HepG2 (cell line): ENCODE measurements around the gene IFI30. TPM values are rescaled to one million over a fixed set of nuclear protein-coding genes. Genes with fewer than 3 reads are reported as not detected.

Source experiments
- ARNT2 ChIP-seq: sonication (generic); formaldehyde crosslinking; IDR thresholded peaks from 2 replicates; pipeline ENCODE4 v1.8.0; 2022; ENCODE audit warnings: mild to moderate bottlenecking, low read depth, missing genetic modification reagents, moderate library complexity
- FOXO4 ChIP-seq: sonication (generic); formaldehyde crosslinking; conservative IDR thresholded peaks from 2 replicates; pipeline ENCODE4 v1.8.1; 2023; ENCODE audit warnings: missing genetic modification reagents
- KLF13 ChIP-seq: sonication (generic); formaldehyde crosslinking; IDR thresholded peaks from 2 replicates; pipeline ENCODE4 v1.4.0; 2020; ENCODE audit warnings: mild to moderate bottlenecking, missing genetic modification reagents
- MAFF ChIP-seq: IDR thresholded peaks from 2 replicates; pipeline ENCODE4 v1.6.1; 2011; ENCODE audit warnings: low read depth, low read length, improper control_type of control experiment
- MED1 ChIP-seq: sonication (generic); formaldehyde crosslinking; IDR thresholded peaks from 2 replicates; pipeline ENCODE4 v1.4.0; 2020; ENCODE audit warnings: missing genetic modification reagents
- NR0B2 ChIP-seq: sonication (generic); formaldehyde crosslinking; IDR thresholded peaks from 2 replicates; pipeline ENCODE4 v1.4.0; 2020; ENCODE audit warnings: mild to moderate bottlenecking, missing genetic modification reagents
- PATZ1 ChIP-seq: sonication (generic); formaldehyde crosslinking; IDR thresholded peaks from 2 replicates; pipeline ENCODE4 v1.4.0; 2020; ENCODE audit warnings: missing genetic modification reagents
- POLR2A ChIP-seq, 2 experiments: IDR thresholded peaks; 2 replicates each; pipeline ENCODE4 v1.6.1; 2011; ENCODE audit warnings: low read depth in 2 of 2, low read length in 2 of 2, mild to moderate bottlenecking in 1 of 2, moderate library complexity in 1 of 2; ENCODE audit not compliant: insufficient read depth in 1 of 2
- SOX13 ChIP-seq, 3 experiments: fragments of 450-650 bp in 1 of 3; sonication (generic) in 1 of 3; formaldehyde crosslinking in 1 of 3; IDR thresholded peaks in 2 of 3; conservative IDR thresholded peaks in 1 of 3; 2 replicates each; pipeline versions ENCODE4 v1.5.0 to v1.6.1; 2016 to 2020; ENCODE audit warnings: antibody characterized with exemption in 1 of 3, mild to moderate bottlenecking in 1 of 3, missing compliant biosample characterization in 1 of 3, missing genetic modification reagents in 1 of 3, moderate library complexity in 1 of 3
- TFDP2 ChIP-seq: sonication (generic); formaldehyde crosslinking; IDR thresholded peaks from 2 replicates; pipeline ENCODE4 v1.4.0; 2020; ENCODE audit warnings: missing genetic modification reagents
- ZBTB20 ChIP-seq: sonication (generic); formaldehyde crosslinking; IDR thresholded peaks from 2 replicates; pipeline ENCODE4 v1.8.1; 2023; ENCODE audit warnings: missing genetic modification reagents, low read depth, mild to moderate bottlenecking, borderline replicate concordance
- ZFP41 ChIP-seq: sonication (generic); formaldehyde crosslinking; IDR thresholded peaks from 2 replicates; pipeline ENCODE4 v1.4.0; 2020; ENCODE audit warnings: mild to moderate bottlenecking, missing genetic modification reagents, borderline replicate concordance
- ZMYM2 ChIP-seq: sonication (generic); formaldehyde crosslinking; IDR thresholded peaks from 2 replicates; pipeline ENCODE4 v1.8.0; 2022; ENCODE audit warnings: mild to moderate bottlenecking, missing genetic modification reagents
- ZNF160 ChIP-seq: sonication (generic); formaldehyde crosslinking; IDR thresholded peaks from 2 replicates; pipeline ENCODE4 v1.8.0; 2022; ENCODE audit warnings: mild to moderate bottlenecking, inconsistent platforms, missing genetic modification reagents
- ZNF331 ChIP-seq: sonication (generic); formaldehyde crosslinking; IDR thresholded peaks from 2 replicates; pipeline ENCODE4 v1.4.0; 2020; ENCODE audit warnings: missing genetic modification reagents
- ZNF33B ChIP-seq: sonication (generic); formaldehyde crosslinking; IDR thresholded peaks from 2 replicates; pipeline ENCODE4 v1.5.1; 2020; ENCODE audit warnings: mild to moderate bottlenecking, missing genetic modification reagents
- ZNF430 ChIP-seq: sonication (generic); formaldehyde crosslinking; IDR thresholded peaks from 2 replicates; pipeline ENCODE4 v1.9.0; 2021; ENCODE audit warnings: mild to moderate bottlenecking, missing genetic modification reagents
- ZNF572 ChIP-seq: sonication (generic); formaldehyde crosslinking; IDR thresholded peaks from 2 replicates; pipeline ENCODE4 v1.5.1; 2020; ENCODE audit warnings: mild to moderate bottlenecking, missing genetic modification reagents
- ZNF619 ChIP-seq: sonication (generic); formaldehyde crosslinking; IDR thresholded peaks from 2 replicates; pipeline ENCODE4 v1.4.0; 2020; ENCODE audit warnings: mild to moderate bottlenecking, missing genetic modification reagents
- ZNF687 ChIP-seq: sonication (generic); formaldehyde crosslinking; IDR thresholded peaks from 2 replicates; pipeline ENCODE4 v1.5.1; 2020; ENCODE audit warnings: mild to moderate bottlenecking, missing genetic modification reagents, moderate library complexity
- polyA plus RNA-seq, 8 experiments: library from polyadenylated mRNA; depleted of rRNA in 3 of 8; stranded (reverse) in 7 of 8; unstranded in 1 of 8; fragments of >200 nt; fragmentation: Illumina TruSeq in 4 of 8; extraction: Trizol in 4 of 8; gene quantifications; 2 replicates each; pipeline versions ENCODE4 v1.2.1 to v1.2.3, GENCODE V29; 2011 to 2016; ENCODE audit warnings: low read depth in 4 of 8, missing spikeins in 1 of 8, mixed read lengths in 1 of 8; ENCODE audit not compliant: insufficient read depth in 1 of 8
- total RNA-seq, 5 experiments: library from RNA; depleted of rRNA; stranded (reverse); fragments of >200 nt; fragmentation: Illumina TruSeq; extraction: Trizol; gene quantifications; 2 replicates each; pipeline ENCODE4 v1.2.3, GENCODE V29; 2016; ENCODE audit warnings: low read depth in 1 of 5

The IFI30 gene
- total and polyA plus RNA-seq, 2 of the 13 experiments (the other 11 are each of a cell fraction or from before 2014, with no cell fraction given), result 25.0 to 79.4 TPM

- TF ChIP-seq ZNF687 (peak; percentile 66; the same call in 1 of the 2 replicates), ZNF572 (CRISPR knock-in tag) (0 out of 2 replicates have a peak, but pooled peaks have one; percentile 70), NR0B2 (CRISPR knock-in tag) (0 out of 2 replicates have a peak, but pooled peaks have one; percentile 19), ZBTB20 (CRISPR knock-in tag) (peak; percentile 50; the same call in 1 of the 2 replicates), TFDP2 (CRISPR knock-in tag) (no peak), ZNF160 (CRISPR knock-in tag) (0 out of 2 replicates have a peak, but pooled peaks have one; percentile 5), KLF13 (CRISPR knock-in tag) (0 out of 2 replicates have a peak, but pooled peaks have one; percentile 27), FOXO4 (CRISPR knock-in tag) (0 out of 2 replicates have a peak, but pooled peaks have one; percentile 51), POLR2A (IDR thresholded peaks at IDR 0.05; ENCODE audit: insufficient read depth in 1 of 2, low read depth in 2 of 2, low read length in 2 of 2) (0 out of 4 replicates have a peak, but pooled peaks of 1 of the 2 experiments have one; percentile 8), PATZ1 (CRISPR knock-in tag) (peak; percentile 34; the same call in 1 of the 2 replicates), ZNF619 (CRISPR knock-in tag) (0 out of 2 replicates have a peak, but pooled peaks have one; percentile 67), ZFP41 (CRISPR knock-in tag) (peak; percentile 85; the same call in 1 of the 2 replicates), MAFF (no peak), ZNF33B (0 out of 2 replicates have a peak, but pooled peaks have one; percentile 35), ZNF331 (no peak), ZMYM2 (CRISPR knock-in tag) (peak; percentile 45; the same call in 1 of the 2 replicates), MED1 (CRISPR knock-in tag) (0 out of 2 replicates have a peak, but pooled peaks have one; percentile 2), SOX13 (IDR thresholded peaks at IDR 0.05) (no peak), SOX13 (CRISPR knock-in tag; conservative IDR thresholded peaks at IDR 0.05 in 1 of 2, IDR thresholded peaks at IDR 0.05 in 1 of 2) (no peak), ARNT2 (CRISPR knock-in tag) (0 out of 2 replicates have a peak, but pooled peaks have one; percentile 52), ZNF430 (0 out of 2 replicates have a peak, but pooled peaks have one; percentile 12)
Measured at GRCh38 chr19:18203408-18203862, 29.8 kb downstream of the IFI30 start (continued).
